MCF 10A (cell line): ENCODE data around the gene PKNOX2. TPM values are rescaled to one million over a fixed set of nuclear protein-coding genes. Genes with fewer than 3 reads are reported as not detected.

Source experiments
- BruUV-seq: library from RNA; stranded (reverse); fragments of 400-500 nt; replicated peaks from 2 replicates; lab custom pipeline; 2021; lab: Mats Ljungman, UMichigan
- CTCF ChIA-PET: fragments of 300-600 bp; sonication (Branson Sonifier 250); formaldehyde crosslinking; extraction: SDS; loops from one replicate; lab custom pipeline; 2021; ENCODE audit warnings: antibody characterized with exemption, inconsistent platforms; lab: Yijun Ruan, JAX
- POLR2A ChIA-PET: fragments of 300-600, 350-650 bp; sonication (Branson Sonifier 250); formaldehyde crosslinking; extraction: SDS; loops from one replicate; lab custom pipeline; 2020; ENCODE audit warnings: antibody characterized with exemption, inconsistent platforms; lab: Yijun Ruan, JAX
- DNase-seq: peaks from one replicate; pipeline ENCODE4 v3.0.0-alpha.2; 2018; ENCODE audit not compliant: unreplicated experiment
- H3K27ac Mint-ChIP-seq: one replicate; pipeline ENCODE4 v1.8.0; 2022; ENCODE audit warnings: mild to moderate bottlenecking, low read depth, mixed read lengths; ENCODE audit not compliant: unreplicated experiment
- H3K27me3 Mint-ChIP-seq: one replicate; pipeline ENCODE4 v1.8.0; 2022; ENCODE audit warnings: mixed read lengths; ENCODE audit not compliant: insufficient read depth, unreplicated experiment
- H3K36me3 Mint-ChIP-seq: one replicate; pipeline ENCODE4 v1.8.0; 2022; ENCODE audit warnings: mild to moderate bottlenecking, moderate library complexity, mixed read lengths; ENCODE audit not compliant: insufficient read depth, unreplicated experiment
- H3K4me1 Mint-ChIP-seq: one replicate; pipeline ENCODE4 v1.8.0; 2022; ENCODE audit warnings: mixed read lengths; ENCODE audit not compliant: insufficient read depth, unreplicated experiment
- H3K4me3 Mint-ChIP-seq: one replicate; pipeline ENCODE4 v1.8.0; 2022; ENCODE audit warnings: mild to moderate bottlenecking, moderate library complexity, mixed read lengths; ENCODE audit not compliant: unreplicated experiment
- H3K9me3 Mint-ChIP-seq: one replicate; pipeline ENCODE4 v1.8.0; 2022; ENCODE audit warnings: mixed read lengths; ENCODE audit not compliant: unreplicated experiment
- intact Hi-C: fragments of 100-400 bp; cut with micrococcal nuclease; formaldehyde crosslinking; loops from 2 replicates; pipeline ENCODE4 v1.14.1; 2022
- total RNA-seq: library from RNA; stranded (reverse); gene quantifications from 2 replicates; pipeline ENCODE4 v1.2.3, GENCODE V29; 2022
- TF ChIP-seq, protein P1 (sequence below): fragments of 200-600 bp; IDR thresholded peaks from one replicate; pipeline ENCODE4 v1.8.0; 2022; ENCODE audit warnings: antibody characterized with exemption, mild to moderate bottlenecking; ENCODE audit not compliant: unreplicated experiment

PKNOX2 gene
- total RNA-seq, 1 experiment from 2014 or later: not detected

GRCh38 chr11:125365196-125365931, 200.8 kb downstream of the PKNOX2 start:
- ChIA-PET POLR2A (no interaction called here), CTCF (interaction anchor here (1.5 to 2.2 kb wide), 2 partner anchors 23 to 39 kb away, joined by 3 to 6 read pairs; no protein-coding TSS in a partner anchor)
- no peaks in the 10 kb centered on the region for H3K27me3 Mint-ChIP-seq
- intact Hi-C loops: no loop called here
- H3K4me3 Mint-ChIP-seq: no peak overlapping the region
- H3K9me3 Mint-ChIP-seq: no peaks in the 10 kb centered on the region
- TF ChIP-seq, protein P1, sequence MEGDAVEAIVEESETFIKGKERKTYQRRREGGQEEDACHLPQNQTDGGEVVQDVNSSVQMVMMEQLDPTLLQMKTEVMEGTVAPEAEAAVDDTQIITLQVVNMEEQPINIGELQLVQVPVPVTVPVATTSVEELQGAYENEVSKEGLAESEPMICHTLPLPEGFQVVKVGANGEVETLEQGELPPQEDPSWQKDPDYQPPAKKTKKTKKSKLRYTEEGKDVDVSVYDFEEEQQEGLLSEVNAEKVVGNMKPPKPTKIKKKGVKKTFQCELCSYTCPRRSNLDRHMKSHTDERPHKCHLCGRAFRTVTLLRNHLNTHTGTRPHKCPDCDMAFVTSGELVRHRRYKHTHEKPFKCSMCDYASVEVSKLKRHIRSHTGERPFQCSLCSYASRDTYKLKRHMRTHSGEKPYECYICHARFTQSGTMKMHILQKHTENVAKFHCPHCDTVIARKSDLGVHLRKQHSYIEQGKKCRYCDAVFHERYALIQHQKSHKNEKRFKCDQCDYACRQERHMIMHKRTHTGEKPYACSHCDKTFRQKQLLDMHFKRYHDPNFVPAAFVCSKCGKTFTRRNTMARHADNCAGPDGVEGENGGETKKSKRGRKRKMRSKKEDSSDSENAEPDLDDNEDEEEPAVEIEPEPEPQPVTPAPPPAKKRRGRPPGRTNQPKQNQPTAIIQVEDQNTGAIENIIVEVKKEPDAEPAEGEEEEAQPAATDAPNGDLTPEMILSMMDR: no peak
- H3K27ac Mint-ChIP-seq: no peak overlapping the region
- no peaks in the 10 kb centered on the region for H3K36me3 Mint-ChIP-seq
- no TSS peak for BruUV-seq
- DNase-seq: no peak
- no peaks in the 10 kb centered on the region for H3K4me1 Mint-ChIP-seq

DNA sequence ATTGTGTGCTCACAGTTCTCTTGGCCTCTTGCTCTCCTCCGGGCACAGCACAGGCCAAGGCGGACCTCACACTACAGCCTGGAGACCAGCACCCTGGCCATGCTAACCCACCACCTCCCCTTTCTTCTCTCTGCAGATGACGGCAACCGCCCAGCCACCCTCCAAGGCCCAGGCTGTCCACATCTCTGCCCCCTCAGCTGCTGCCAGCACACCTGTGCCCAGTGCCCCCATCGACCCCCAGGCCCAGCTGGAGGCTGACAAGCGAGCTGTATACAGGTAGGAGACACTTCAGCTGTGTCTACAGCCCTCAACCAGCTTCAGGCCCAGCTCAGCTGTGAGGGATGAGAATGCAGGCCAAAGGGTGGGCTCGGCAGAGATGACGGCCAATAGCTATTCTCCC, 203.2 kb downstream of the PKNOX2 start:
- Mint-ChIP-seq H3K9me3 (no peaks in the 10 kb centered on the region), H3K27me3 (peaks cover 19% of the 10 kb centered on the region), H3K4me1 (no peaks in the 10 kb centered on the region), H3K27ac (no peak overlapping the region), H3K4me3 (no peak overlapping the region), H3K36me3 (no peaks in the 10 kb centered on the region)
- no TSS peak for BruUV-seq
- DNase-seq: no peak
- intact Hi-C loops: no loop called here
- ChIA-PET POLR2A (no interaction called here), CTCF (interaction anchor here (0.6 to 3.3 kb wide), 6 partner anchors 11 to 604 kb away, joined by 3 to 13 read pairs (median 4); no protein-coding TSS in a partner anchor)
- TF ChIP-seq, protein P1: no peak

DNA sequence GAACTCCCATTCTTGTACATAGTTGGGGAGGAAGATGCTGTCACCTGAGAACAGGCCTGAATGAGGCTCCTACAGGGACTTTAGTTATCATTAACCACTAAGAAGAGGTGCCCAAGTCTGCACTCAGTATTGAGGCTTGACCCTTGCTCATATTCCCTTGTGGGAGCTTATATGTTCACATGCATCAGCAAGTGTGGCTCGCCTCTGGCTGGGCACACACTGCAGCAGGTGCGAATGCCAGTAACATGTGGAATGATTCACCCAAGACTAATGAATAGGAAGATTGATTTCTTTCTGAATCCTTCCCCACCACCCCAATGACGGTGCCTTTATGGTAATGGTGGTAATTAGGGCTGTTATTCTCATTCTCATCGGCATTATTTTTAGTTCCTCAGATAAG, 204.2 kb downstream of the PKNOX2 start:
- H3K27ac Mint-ChIP-seq: no peak overlapping the region
- no peaks in the 10 kb centered on the region for H3K4me1 Mint-ChIP-seq
- no peak for DNase-seq
- no peaks in the 10 kb centered on the region for H3K9me3 Mint-ChIP-seq
- BruUV-seq: no TSS peak
- TF ChIP-seq, protein P1: no peak
- intact Hi-C loops: no loop called here
- ChIA-PET POLR2A (interaction anchor here (1.0 kb wide), 1 partner anchor 12 kb away, joined by 3 read pairs; no protein-coding TSS in a partner anchor), CTCF (interaction anchor here (0.5 to 3.3 kb wide), 4 partner anchors 21 to 526 kb away, joined by 3 to 13 read pairs (median 4); no protein-coding TSS in a partner anchor)
- no peak overlapping the region for H3K4me3 Mint-ChIP-seq
- peaks cover 30% of the 10 kb centered on the region for H3K27me3 Mint-ChIP-seq
- H3K36me3 Mint-ChIP-seq: no peaks in the 10 kb centered on the region

GRCh38 chr11:125369808-125370207, 205.3 kb downstream of the PKNOX2 start:
- POLR2A ChIA-PET: no interaction called here
- no TSS peak for BruUV-seq
- Mint-ChIP-seq H3K4me3 (no peak overlapping the region), H3K4me1 (no peaks in the 10 kb centered on the region), H3K9me3 (no peaks in the 10 kb centered on the region), H3K36me3 (no peaks in the 10 kb centered on the region), H3K27ac (no peak overlapping the region), H3K27me3 (peaks cover 33% of the 10 kb centered on the region)
- intact Hi-C loops: no loop called here
- CTCF ChIA-PET: interaction anchor here (0.6 to 3.3 kb wide), 3 partner anchors 22 to 228 kb away, joined by 3 to 13 read pairs (median 3); no protein-coding TSS in a partner anchor
- TF ChIP-seq, protein P1: no peak
- no peak for DNase-seq
